ENCODE measurements around the gene ANXA6.

Gene ANXA6

GRCh38 chr5:151139015-151139414 is 18.6 kb downstream of the ANXA6 start:
- Histone ChIP-seq H3K4me1 (ENCODE audit: control insufficient read depth, insufficient read depth, low read length) (no peaks in the 10 kb centered on the region), H3K9me3 (ENCODE audit: control insufficient read depth, insufficient read depth, low read depth, low read length) (no peaks in the 10 kb centered on the region), H3K27ac (ENCODE audit: extremely low read depth, low read depth, low read length) (no peak overlapping the region), H3K36me3 (ENCODE audit: control insufficient read depth in 2 of 2, insufficient read depth in 1 of 2, low read length in 2 of 2) (peaks cover 15 to 82% of the 10 kb centered on the region in 2 experiments; a peak in 2 of 3 replicates), H3K4me3 (ENCODE audit: low read depth, low read length) (no peak overlapping the region)
- CTCF ChIA-PET = interaction anchor here (0.6 to 5.0 kb wide), 6 partner anchors 10 to 980 kb away, joined by 3 to 32 read pairs (median 4); no protein-coding TSS in a partner anchor
- POLR2A ChIA-PET = no interaction called here
- TF ChIP-seq ZNF26 (tag by site-specific recombination; IDR thresholded peaks at IDR 0.05) (no peak), SCRT2 (tag by site-specific recombination; IDR thresholded peaks at IDR 0.05) (0 out of 2 replicates have a peak, but pooled peaks have one; percentile 26)
- TF ChIP-seq, protein P1, sequence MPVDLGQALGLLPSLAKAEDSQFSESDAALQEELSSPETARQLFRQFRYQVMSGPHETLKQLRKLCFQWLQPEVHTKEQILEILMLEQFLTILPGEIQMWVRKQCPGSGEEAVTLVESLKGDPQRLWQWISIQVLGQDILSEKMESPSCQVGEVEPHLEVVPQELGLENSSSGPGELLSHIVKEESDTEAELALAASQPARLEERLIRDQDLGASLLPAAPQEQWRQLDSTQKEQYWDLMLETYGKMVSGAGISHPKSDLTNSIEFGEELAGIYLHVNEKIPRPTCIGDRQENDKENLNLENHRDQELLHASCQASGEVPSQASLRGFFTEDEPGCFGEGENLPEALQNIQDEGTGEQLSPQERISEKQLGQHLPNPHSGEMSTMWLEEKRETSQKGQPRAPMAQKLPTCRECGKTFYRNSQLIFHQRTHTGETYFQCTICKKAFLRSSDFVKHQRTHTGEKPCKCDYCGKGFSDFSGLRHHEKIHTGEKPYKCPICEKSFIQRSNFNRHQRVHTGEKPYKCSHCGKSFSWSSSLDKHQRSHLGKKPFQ (tag by site-specific recombination; IDR thresholded peaks at IDR 0.05) = no peak

GRCh38 chr5:151138114-151138513 is 19.5 kb downstream of the ANXA6 start:
- Histone ChIP-seq H3K36me3 (ENCODE audit: control insufficient read depth in 2 of 2, insufficient read depth in 1 of 2, low read length in 2 of 2) (peaks cover 21 to 82% of the 10 kb centered on the region in 2 experiments), H3K4me1 (ENCODE audit: control insufficient read depth, insufficient read depth, low read length) (no peaks in the 10 kb centered on the region), H3K9me3 (ENCODE audit: control insufficient read depth, insufficient read depth, low read depth, low read length) (no peaks in the 10 kb centered on the region), H3K4me3 (ENCODE audit: low read depth, low read length) (no peak overlapping the region), H3K27ac (ENCODE audit: extremely low read depth, low read depth, low read length) (no peak overlapping the region)
- ChIA-PET POLR2A (no interaction called here), CTCF (interaction anchor here (0.6 to 5.0 kb wide), 2 partner anchors 12 to 438 kb away, joined by 3 to 32 read pairs; no protein-coding TSS in a partner anchor)
- TF ChIP-seq SP7 (tag by site-specific recombination; IDR thresholded peaks at IDR 0.05) (no peak), KLF9 (tag by site-specific recombination; IDR thresholded peaks at IDR 0.05; ENCODE audit: low read depth) (no peak), SCRT2 (tag by site-specific recombination; IDR thresholded peaks at IDR 0.05) (no peak), ZNF184 (tag by site-specific recombination; IDR thresholded peaks at IDR 0.05) (no peak), ZNF324 (tag by site-specific recombination; IDR thresholded peaks at IDR 0.05) (no peak), SP3 (tag by site-specific recombination; IDR thresholded peaks at IDR 0.05) (no peak), ZBTB1 (tag by site-specific recombination; IDR thresholded peaks at IDR 0.05) (no peak), ZNF449 (tag by site-specific recombination; IDR thresholded peaks at IDR 0.05) (no peak), ZNF2 (tag by site-specific recombination; IDR thresholded peaks at IDR 0.05) (no peak), GLIS2 (tag by site-specific recombination; IDR thresholded peaks at IDR 0.05) (no peak), ZNF211 (tag by site-specific recombination; IDR thresholded peaks at IDR 0.05; ENCODE audit: low read depth) (no peak), ZBTB6 (tag by site-specific recombination; IDR thresholded peaks at IDR 0.05) (no peak), ZNF138 (tag by site-specific recombination; IDR thresholded peaks at IDR 0.05; ENCODE audit: borderline replicate concordance) (no peak)
- TF ChIP-seq, protein P2, sequence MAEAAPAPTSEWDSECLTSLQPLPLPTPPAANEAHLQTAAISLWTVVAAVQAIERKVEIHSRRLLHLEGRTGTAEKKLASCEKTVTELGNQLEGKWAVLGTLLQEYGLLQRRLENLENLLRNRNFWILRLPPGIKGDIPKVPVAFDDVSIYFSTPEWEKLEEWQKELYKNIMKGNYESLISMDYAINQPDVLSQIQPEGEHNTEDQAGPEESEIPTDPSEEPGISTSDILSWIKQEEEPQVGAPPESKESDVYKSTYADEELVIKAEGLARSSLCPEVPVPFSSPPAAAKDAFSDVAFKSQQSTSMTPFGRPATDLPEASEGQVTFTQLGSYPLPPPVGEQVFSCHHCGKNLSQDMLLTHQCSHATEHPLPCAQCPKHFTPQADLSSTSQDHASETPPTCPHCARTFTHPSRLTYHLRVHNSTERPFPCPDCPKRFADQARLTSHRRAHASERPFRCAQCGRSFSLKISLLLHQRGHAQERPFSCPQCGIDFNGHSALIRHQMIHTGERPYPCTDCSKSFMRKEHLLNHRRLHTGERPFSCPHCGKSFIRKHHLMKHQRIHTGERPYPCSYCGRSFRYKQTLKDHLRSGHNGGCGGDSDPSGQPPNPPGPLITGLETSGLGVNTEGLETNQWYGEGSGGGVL (tag by site-specific recombination; IDR thresholded peaks at IDR 0.05) = no peak
- TF ChIP-seq, protein P3, sequence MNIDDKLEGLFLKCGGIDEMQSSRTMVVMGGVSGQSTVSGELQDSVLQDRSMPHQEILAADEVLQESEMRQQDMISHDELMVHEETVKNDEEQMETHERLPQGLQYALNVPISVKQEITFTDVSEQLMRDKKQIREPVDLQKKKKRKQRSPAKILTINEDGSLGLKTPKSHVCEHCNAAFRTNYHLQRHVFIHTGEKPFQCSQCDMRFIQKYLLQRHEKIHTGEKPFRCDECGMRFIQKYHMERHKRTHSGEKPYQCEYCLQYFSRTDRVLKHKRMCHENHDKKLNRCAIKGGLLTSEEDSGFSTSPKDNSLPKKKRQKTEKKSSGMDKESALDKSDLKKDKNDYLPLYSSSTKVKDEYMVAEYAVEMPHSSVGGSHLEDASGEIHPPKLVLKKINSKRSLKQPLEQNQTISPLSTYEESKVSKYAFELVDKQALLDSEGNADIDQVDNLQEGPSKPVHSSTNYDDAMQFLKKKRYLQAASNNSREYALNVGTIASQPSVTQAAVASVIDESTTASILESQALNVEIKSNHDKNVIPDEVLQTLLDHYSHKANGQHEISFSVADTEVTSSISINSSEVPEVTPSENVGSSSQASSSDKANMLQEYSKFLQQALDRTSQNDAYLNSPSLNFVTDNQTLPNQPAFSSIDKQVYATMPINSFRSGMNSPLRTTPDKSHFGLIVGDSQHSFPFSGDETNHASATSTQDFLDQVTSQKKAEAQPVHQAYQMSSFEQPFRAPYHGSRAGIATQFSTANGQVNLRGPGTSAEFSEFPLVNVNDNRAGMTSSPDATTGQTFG (tag by site-specific recombination; IDR thresholded peaks at IDR 0.05; ENCODE audit: borderline replicate concordance) = no peak
- TF ChIP-seq, protein P4, sequence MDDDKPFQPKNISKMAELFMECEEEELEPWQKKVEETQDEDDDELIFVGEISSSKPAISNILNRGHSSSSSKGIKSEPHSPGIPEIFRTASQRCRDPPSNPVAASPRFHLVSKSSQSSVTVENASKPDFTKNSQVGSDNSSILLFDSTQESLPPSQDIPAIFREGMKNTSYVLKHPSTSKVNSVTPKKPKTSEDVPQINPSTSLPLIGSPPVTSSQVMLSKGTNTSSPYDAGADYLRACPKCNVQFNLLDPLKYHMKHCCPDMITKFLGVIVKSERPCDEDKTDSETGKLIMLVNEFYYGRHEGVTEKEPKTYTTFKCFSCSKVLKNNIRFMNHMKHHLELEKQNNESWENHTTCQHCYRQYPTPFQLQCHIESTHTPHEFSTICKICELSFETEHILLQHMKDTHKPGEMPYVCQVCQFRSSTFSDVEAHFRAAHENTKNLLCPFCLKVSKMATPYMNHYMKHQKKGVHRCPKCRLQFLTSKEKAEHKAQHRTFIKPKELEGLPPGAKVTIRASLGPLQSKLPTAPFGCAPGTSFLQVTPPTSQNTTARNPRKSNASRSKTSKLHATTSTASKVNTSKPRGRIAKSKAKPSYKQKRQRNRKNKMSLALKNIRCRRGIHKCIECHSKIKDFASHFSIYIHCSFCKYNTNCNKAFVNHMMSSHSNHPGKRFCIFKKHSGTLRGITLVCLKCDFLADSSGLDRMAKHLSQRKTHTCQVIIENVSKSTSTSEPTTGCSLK (tag by site-specific recombination; IDR thresholded peaks at IDR 0.05) = no peak
- TF ChIP-seq, protein P5, sequence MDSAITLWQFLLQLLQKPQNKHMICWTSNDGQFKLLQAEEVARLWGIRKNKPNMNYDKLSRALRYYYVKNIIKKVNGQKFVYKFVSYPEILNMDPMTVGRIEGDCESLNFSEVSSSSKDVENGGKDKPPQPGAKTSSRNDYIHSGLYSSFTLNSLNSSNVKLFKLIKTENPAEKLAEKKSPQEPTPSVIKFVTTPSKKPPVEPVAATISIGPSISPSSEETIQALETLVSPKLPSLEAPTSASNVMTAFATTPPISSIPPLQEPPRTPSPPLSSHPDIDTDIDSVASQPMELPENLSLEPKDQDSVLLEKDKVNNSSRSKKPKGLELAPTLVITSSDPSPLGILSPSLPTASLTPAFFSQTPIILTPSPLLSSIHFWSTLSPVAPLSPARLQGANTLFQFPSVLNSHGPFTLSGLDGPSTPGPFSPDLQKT (IDR thresholded peaks at IDR 0.05; ENCODE audit: borderline replicate concordance, low read depth, low read length) = no peak

All from HEK293 (cell line).